Mammary epithelial cell (primary cell): ENCODE measurements around the gene DNAJC25.

Experiments
- EZH2 ChIP-seq: IDR thresholded peaks from 2 replicates; pipeline ENCODE4 v1.6.1; 2012; ENCODE audit warnings: low read length, inconsistent platforms, borderline replicate concordance
- TF ChIP-seq, protein P1 (sequence below), 2 donors: IDR thresholded peaks in 1 of 2; conservative IDR thresholded peaks in 1 of 2; 2 replicates each; pipeline ENCODE4 v1.5.1; 2011 to 2012; ENCODE audit warnings: inconsistent platforms in 2 of 2, low read length in 2 of 2, mild to moderate bottlenecking in 2 of 2, control low read depth in 1 of 2, low read depth in 1 of 2; ENCODE audit not compliant: insufficient read depth in 1 of 2; ENCODE audit errors: extremely low read depth in 1 of 2

- TF ChIP-seq, protein P1, sequence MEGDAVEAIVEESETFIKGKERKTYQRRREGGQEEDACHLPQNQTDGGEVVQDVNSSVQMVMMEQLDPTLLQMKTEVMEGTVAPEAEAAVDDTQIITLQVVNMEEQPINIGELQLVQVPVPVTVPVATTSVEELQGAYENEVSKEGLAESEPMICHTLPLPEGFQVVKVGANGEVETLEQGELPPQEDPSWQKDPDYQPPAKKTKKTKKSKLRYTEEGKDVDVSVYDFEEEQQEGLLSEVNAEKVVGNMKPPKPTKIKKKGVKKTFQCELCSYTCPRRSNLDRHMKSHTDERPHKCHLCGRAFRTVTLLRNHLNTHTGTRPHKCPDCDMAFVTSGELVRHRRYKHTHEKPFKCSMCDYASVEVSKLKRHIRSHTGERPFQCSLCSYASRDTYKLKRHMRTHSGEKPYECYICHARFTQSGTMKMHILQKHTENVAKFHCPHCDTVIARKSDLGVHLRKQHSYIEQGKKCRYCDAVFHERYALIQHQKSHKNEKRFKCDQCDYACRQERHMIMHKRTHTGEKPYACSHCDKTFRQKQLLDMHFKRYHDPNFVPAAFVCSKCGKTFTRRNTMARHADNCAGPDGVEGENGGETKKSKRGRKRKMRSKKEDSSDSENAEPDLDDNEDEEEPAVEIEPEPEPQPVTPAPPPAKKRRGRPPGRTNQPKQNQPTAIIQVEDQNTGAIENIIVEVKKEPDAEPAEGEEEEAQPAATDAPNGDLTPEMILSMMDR (conservative IDR thresholded peaks at IDR 0.05 in 1 of 2, IDR thresholded peaks at IDR 0.05 in 1 of 2; ENCODE audit: extremely low read depth in 1 of 2, insufficient read depth in 1 of 2, low read depth in 1 of 2, low read length in 2 of 2), result no peak
- no peak for TF ChIP-seq EZH2
These were observed 1.7 kb downstream of the DNAJC25 start for GRCh38 chr9:111632695-111633388.
